ENCODE results near the gene BNIP3.

BNIP3 gene

GRCh38 chr10:132011024-132011423 is 29.3 kb upstream of the BNIP3 start:
- ATAC-seq (ENCODE audit: low read depth): no peak
- Mint-ChIP-seq H3K36me3 (no peaks in the 10 kb centered on the region), H3K4me1 (peaks cover 2% of the 10 kb centered on the region), H3K4me3 (no peak overlapping the region), H3K9me3 (no peaks in the 10 kb centered on the region), H3K27ac (no peak overlapping the region), H3K27me3 (peaks cover 4% of the 10 kb centered on the region)
- DNase-seq (ENCODE audit: low spot score in 2 of 2): no peak

- Mint-ChIP-seq H3K36me3 (no peaks in the 10 kb centered on the region), H3K27ac (no peak overlapping the region), H3K4me1 (peaks cover 2% of the 10 kb centered on the region), H3K9me3 (no peaks in the 10 kb centered on the region), H3K27me3 (peaks cover 5% of the 10 kb centered on the region), H3K4me3 (no peak overlapping the region)
- no peak for ATAC-seq (ENCODE audit: low read depth)
- DNase-seq (ENCODE audit: low spot score in 2 of 2): no peak
Measured at GRCh38 chr10:132010483-132010882, 28.8 kb upstream of the BNIP3 start.

- no peaks in the 10 kb centered on the region for H3K4me1 Mint-ChIP-seq
- peaks cover 5% of the 10 kb centered on the region for H3K27me3 Mint-ChIP-seq
- DNase-seq (ENCODE audit: low spot score in 2 of 2): no peak
- no peak for ATAC-seq (ENCODE audit: low read depth)
- H3K9me3 Mint-ChIP-seq: no peaks in the 10 kb centered on the region
- H3K36me3 Mint-ChIP-seq: no peaks in the 10 kb centered on the region
- no peak overlapping the region for H3K4me3 Mint-ChIP-seq
- H3K27ac Mint-ChIP-seq: no peak overlapping the region
Measured at GRCh38 chr10:132009575-132009974, 27.9 kb upstream of the BNIP3 start.

GRCh38 chr10:132007681-132008080 is 26.0 kb upstream of the BNIP3 start:
- Mint-ChIP-seq H3K4me3 (no peak overlapping the region), H3K4me1 (no peaks in the 10 kb centered on the region), H3K27me3 (peaks cover 6% of the 10 kb centered on the region), H3K9me3 (no peaks in the 10 kb centered on the region), H3K36me3 (no peaks in the 10 kb centered on the region), H3K27ac (no peak overlapping the region)
- DNase-seq (ENCODE audit: low spot score in 2 of 2): no peak
- no peak for ATAC-seq (ENCODE audit: low read depth)

- H3K27ac Mint-ChIP-seq: no peak overlapping the region
- H3K27me3 Mint-ChIP-seq: peaks cover 6% of the 10 kb centered on the region
- H3K9me3 Mint-ChIP-seq: no peaks in the 10 kb centered on the region
- no peaks in the 10 kb centered on the region for H3K4me1 Mint-ChIP-seq
- ATAC-seq (ENCODE audit: low read depth) (no peak), DNase-seq (ENCODE audit: low spot score in 2 of 2) (no peak)
- no peak overlapping the region for H3K4me3 Mint-ChIP-seq
- no peaks in the 10 kb centered on the region for H3K36me3 Mint-ChIP-seq
Measured at GRCh38 chr10:132006966-132007365, 25.2 kb upstream of the BNIP3 start.

GRCh38 chr10:132005147-132005546 is 23.4 kb upstream of the BNIP3 start:
- Mint-ChIP-seq H3K4me1 (no peaks in the 10 kb centered on the region), H3K27me3 (peaks cover 6% of the 10 kb centered on the region), H3K9me3 (no peaks in the 10 kb centered on the region), H3K27ac (no peak overlapping the region), H3K36me3 (no peaks in the 10 kb centered on the region), H3K4me3 (no peak overlapping the region)
- no peak for DNase-seq (ENCODE audit: low spot score in 2 of 2)
- ATAC-seq (ENCODE audit: low read depth): no peak

GRCh38 chr10:132004052-132004451 is 22.3 kb upstream of the BNIP3 start:
- no peaks in the 10 kb centered on the region for H3K9me3 Mint-ChIP-seq
- no peak overlapping the region for H3K27ac Mint-ChIP-seq
- no peak overlapping the region for H3K4me3 Mint-ChIP-seq
- no peak for DNase-seq (ENCODE audit: low spot score in 2 of 2)
- H3K4me1 Mint-ChIP-seq: no peaks in the 10 kb centered on the region
- no peaks in the 10 kb centered on the region for H3K36me3 Mint-ChIP-seq
- peaks cover 6% of the 10 kb centered on the region for H3K27me3 Mint-ChIP-seq
- no peak for ATAC-seq (ENCODE audit: low read depth)

- no peaks in the 10 kb centered on the region for H3K36me3 Mint-ChIP-seq
- DNase-seq (ENCODE audit: low spot score in 2 of 2) (no peak), ATAC-seq (ENCODE audit: low read depth) (no peak)
- H3K27ac Mint-ChIP-seq: no peak overlapping the region
- no peaks in the 10 kb centered on the region for H3K4me1 Mint-ChIP-seq
- H3K9me3 Mint-ChIP-seq: no peaks in the 10 kb centered on the region
- H3K27me3 Mint-ChIP-seq: peaks cover 5% of the 10 kb centered on the region
- H3K4me3 Mint-ChIP-seq: no peak overlapping the region
Measured at GRCh38 chr10:132003282-132003924, 21.7 kb upstream of the BNIP3 start.

GRCh38 chr10:132002004-132002403 is 20.3 kb upstream of the BNIP3 start:
- H3K4me1 Mint-ChIP-seq: no peaks in the 10 kb centered on the region
- no peak for DNase-seq (ENCODE audit: low spot score in 2 of 2)
- no peak overlapping the region for H3K27ac Mint-ChIP-seq
- no peak for ATAC-seq (ENCODE audit: low read depth)
- no peaks in the 10 kb centered on the region for H3K9me3 Mint-ChIP-seq
- no peak overlapping the region for H3K4me3 Mint-ChIP-seq
- peaks cover 4% of the 10 kb centered on the region for H3K27me3 Mint-ChIP-seq
- H3K36me3 Mint-ChIP-seq: no peaks in the 10 kb centered on the region

- no peak for DNase-seq (ENCODE audit: low spot score in 2 of 2)
Measured at GRCh38 chr10:132001238-132001972, 19.7 kb upstream of the BNIP3 start.

GRCh38 chr10:131998845-131999681 is 17.3 kb upstream of the BNIP3 start:
- no peak for ATAC-seq (ENCODE audit: low read depth)
- H3K4me1 Mint-ChIP-seq: no peaks in the 10 kb centered on the region
- no peak for DNase-seq (ENCODE audit: low spot score in 2 of 2)
- H3K27me3 Mint-ChIP-seq: peaks cover 4% of the 10 kb centered on the region
- H3K9me3 Mint-ChIP-seq: no peaks in the 10 kb centered on the region
- H3K27ac Mint-ChIP-seq: no peak overlapping the region
- no peaks in the 10 kb centered on the region for H3K36me3 Mint-ChIP-seq
- no peak overlapping the region for H3K4me3 Mint-ChIP-seq

More at GRCh38 chr10:132001238-132001972, 19.7 kb upstream of the BNIP3 start:
- H3K4me1 Mint-ChIP-seq: no peaks in the 10 kb centered on the region
- H3K27ac Mint-ChIP-seq: no peak overlapping the region
- no peak overlapping the region for H3K4me3 Mint-ChIP-seq
- no peak for ATAC-seq (ENCODE audit: low read depth)
- H3K27me3 Mint-ChIP-seq: peaks cover 5% of the 10 kb centered on the region
- no peaks in the 10 kb centered on the region for H3K9me3 Mint-ChIP-seq
- H3K36me3 Mint-ChIP-seq: no peaks in the 10 kb centered on the region

GRCh38 chr10:131998050-131998844 is 16.5 kb upstream of the BNIP3 start:
- Mint-ChIP-seq H3K9me3 (no peaks in the 10 kb centered on the region), H3K36me3 (no peaks in the 10 kb centered on the region), H3K27ac (no peak overlapping the region), H3K4me3 (no peak overlapping the region), H3K27me3 (peaks cover 3% of the 10 kb centered on the region), H3K4me1 (no peaks in the 10 kb centered on the region)
- ATAC-seq (ENCODE audit: low read depth) (no peak), DNase-seq (ENCODE audit: low spot score in 2 of 2) (no peak)

- H3K4me3 Mint-ChIP-seq: no peak overlapping the region
- DNase-seq (ENCODE audit: low spot score in 2 of 2) (no peak), ATAC-seq (ENCODE audit: low read depth) (no peak)
- H3K27ac Mint-ChIP-seq: no peak overlapping the region
- H3K4me1 Mint-ChIP-seq: no peaks in the 10 kb centered on the region
- H3K9me3 Mint-ChIP-seq: no peaks in the 10 kb centered on the region
- H3K27me3 Mint-ChIP-seq: peaks cover 3% of the 10 kb centered on the region
- no peaks in the 10 kb centered on the region for H3K36me3 Mint-ChIP-seq
Measured at GRCh38 chr10:131997366-131998049, 15.8 kb upstream of the BNIP3 start.
